Measurements from ENCODE around the gene TEX264.
A peak's percentile ranks its signal among the peaks of the same experiment; 100 is the strongest.

Gene TEX264

GRCh38 chr3:51670053-51670822 lies 814 bp upstream of the TEX264 start:
- Mint-ChIP-seq H3K27ac (peak overlapping the region; percentile 35), H3K27me3 (no peaks in the 10 kb centered on the region), H3K4me3 (peak overlapping the region; percentile 91), H3K36me3 (peaks cover 5% of the 10 kb centered on the region), H3K9me3 (no peaks in the 10 kb centered on the region), H3K4me1 (peaks cover 69% of the 10 kb centered on the region)

GRCh38 chr3:51671734-51672475 lies 853 bp downstream of the TEX264 start:
- Mint-ChIP-seq H3K4me1 (peaks cover 73% of the 10 kb centered on the region), H3K27me3 (no peaks in the 10 kb centered on the region), H3K36me3 (peaks cover 11% of the 10 kb centered on the region), H3K27ac (peak overlapping the region; percentile 85), H3K4me3 (peak overlapping the region; percentile 91), H3K9me3 (no peaks in the 10 kb centered on the region)

- peaks cover 12% of the 10 kb centered on the region for H3K36me3 Mint-ChIP-seq
- peaks cover 85% of the 10 kb centered on the region for H3K4me1 Mint-ChIP-seq
- peak overlapping the region; percentile 98 for H3K27ac Mint-ChIP-seq
- peak overlapping the region; percentile 64 for H3K4me3 Mint-ChIP-seq
- no peaks in the 10 kb centered on the region for H3K27me3 Mint-ChIP-seq
- H3K9me3 Mint-ChIP-seq: no peaks in the 10 kb centered on the region
Observed at GRCh38 chr3:51673181-51673801, 2.2 kb downstream of the TEX264 start.

- H3K4me3 Mint-ChIP-seq: no peak overlapping the region
- no peaks in the 10 kb centered on the region for H3K27me3 Mint-ChIP-seq
- H3K27ac Mint-ChIP-seq: peak overlapping the region; percentile 98
- H3K4me1 Mint-ChIP-seq: peaks cover 88% of the 10 kb centered on the region
- H3K9me3 Mint-ChIP-seq: no peaks in the 10 kb centered on the region
- H3K36me3 Mint-ChIP-seq: peaks cover 12% of the 10 kb centered on the region
Observed at GRCh38 chr3:51673802-51674654, 3.0 kb downstream of the TEX264 start.

- Mint-ChIP-seq H3K4me1 (peaks cover 87% of the 10 kb centered on the region), H3K27me3 (no peaks in the 10 kb centered on the region), H3K4me3 (peak overlapping the region; percentile 70), H3K9me3 (no peaks in the 10 kb centered on the region), H3K27ac (peak overlapping the region; percentile 95), H3K36me3 (peaks cover 12% of the 10 kb centered on the region)
Observed at GRCh38 chr3:51675201-51675611, 4.2 kb downstream of the TEX264 start.

- H3K4me1 Mint-ChIP-seq: peaks cover 91% of the 10 kb centered on the region
- H3K4me3 Mint-ChIP-seq: peak overlapping the region; percentile 26
- peaks cover 12% of the 10 kb centered on the region for H3K36me3 Mint-ChIP-seq
- H3K27ac Mint-ChIP-seq: no peak overlapping the region
- no peaks in the 10 kb centered on the region for H3K9me3 Mint-ChIP-seq
- no peaks in the 10 kb centered on the region for H3K27me3 Mint-ChIP-seq
Observed at GRCh38 chr3:51676102-51676640, 5.1 kb downstream of the TEX264 start.

- Mint-ChIP-seq H3K36me3 (peaks cover 14% of the 10 kb centered on the region), H3K27ac (peak overlapping the region; percentile 10), H3K27me3 (no peaks in the 10 kb centered on the region), H3K4me3 (no peak overlapping the region), H3K9me3 (no peaks in the 10 kb centered on the region), H3K4me1 (peaks cover 96% of the 10 kb centered on the region)
Observed at GRCh38 chr3:51677358-51677757, 6.3 kb downstream of the TEX264 start.

GRCh38 chr3:51678186-51678585 lies 7.1 kb downstream of the TEX264 start:
- Mint-ChIP-seq H3K36me3 (peaks cover 14% of the 10 kb centered on the region), H3K4me3 (no peak overlapping the region), H3K27me3 (no peaks in the 10 kb centered on the region), H3K9me3 (no peaks in the 10 kb centered on the region), H3K27ac (peak overlapping the region; percentile 59), H3K4me1 (peaks cover 95% of the 10 kb centered on the region)

GRCh38 chr3:51678641-51679040 lies 7.6 kb downstream of the TEX264 start:
- H3K4me3 Mint-ChIP-seq: no peak overlapping the region
- no peaks in the 10 kb centered on the region for H3K27me3 Mint-ChIP-seq
- peaks cover 14% of the 10 kb centered on the region for H3K36me3 Mint-ChIP-seq
- H3K4me1 Mint-ChIP-seq: peaks cover 93% of the 10 kb centered on the region
- H3K9me3 Mint-ChIP-seq: no peaks in the 10 kb centered on the region
- peak overlapping the region; percentile 59 for H3K27ac Mint-ChIP-seq

- Mint-ChIP-seq H3K9me3 (no peaks in the 10 kb centered on the region), H3K27me3 (no peaks in the 10 kb centered on the region), H3K4me1 (peaks cover 93% of the 10 kb centered on the region), H3K27ac (peak overlapping the region; percentile 86), H3K4me3 (no peak overlapping the region), H3K36me3 (peaks cover 16% of the 10 kb centered on the region)
Observed at GRCh38 chr3:51679318-51679717, 8.3 kb downstream of the TEX264 start.

- H3K27me3 Mint-ChIP-seq: no peaks in the 10 kb centered on the region
- H3K36me3 Mint-ChIP-seq: peaks cover 14% of the 10 kb centered on the region
- H3K4me1 Mint-ChIP-seq: peaks cover 93% of the 10 kb centered on the region
- H3K27ac Mint-ChIP-seq: peak overlapping the region; percentile 86
- H3K4me3 Mint-ChIP-seq: no peak overlapping the region
- no peaks in the 10 kb centered on the region for H3K9me3 Mint-ChIP-seq
Observed at GRCh38 chr3:51679777-51680176, 8.7 kb downstream of the TEX264 start.

GRCh38 chr3:51680196-51680595 lies 9.1 kb downstream of the TEX264 start:
- Mint-ChIP-seq H3K4me3 (no peak overlapping the region), H3K36me3 (peaks cover 10% of the 10 kb centered on the region), H3K27me3 (no peaks in the 10 kb centered on the region), H3K9me3 (no peaks in the 10 kb centered on the region), H3K4me1 (peaks cover 93% of the 10 kb centered on the region), H3K27ac (peak overlapping the region; percentile 82)

GRCh38 chr3:51680663-51681230 lies 9.7 kb downstream of the TEX264 start:
- Mint-ChIP-seq H3K27me3 (no peaks in the 10 kb centered on the region), H3K4me1 (peaks cover 93% of the 10 kb centered on the region), H3K36me3 (peaks cover 7% of the 10 kb centered on the region), H3K27ac (peak overlapping the region; percentile 86), H3K4me3 (peak overlapping the region; percentile 76), H3K9me3 (no peaks in the 10 kb centered on the region)

GRCh38 chr3:51681453-51681852 lies 10.4 kb downstream of the TEX264 start:
- Mint-ChIP-seq H3K36me3 (peaks cover 10% of the 10 kb centered on the region), H3K27ac (peak overlapping the region; percentile 86), H3K27me3 (no peaks in the 10 kb centered on the region), H3K9me3 (no peaks in the 10 kb centered on the region), H3K4me1 (peaks cover 93% of the 10 kb centered on the region), H3K4me3 (peak overlapping the region; percentile 76)
